ENCODE data around the gene LAPTM5. TPM values are rescaled to one million over a fixed set of nuclear protein-coding genes. Genes with fewer than 3 reads are reported as not detected.
A peak's percentile ranks its signal among the peaks of the same experiment; 100 is the strongest.

Gene LAPTM5
- total and polyA plus RNA-seq, 4 donors, result 58.7 to 653 (median 271) TPM

DNA sequence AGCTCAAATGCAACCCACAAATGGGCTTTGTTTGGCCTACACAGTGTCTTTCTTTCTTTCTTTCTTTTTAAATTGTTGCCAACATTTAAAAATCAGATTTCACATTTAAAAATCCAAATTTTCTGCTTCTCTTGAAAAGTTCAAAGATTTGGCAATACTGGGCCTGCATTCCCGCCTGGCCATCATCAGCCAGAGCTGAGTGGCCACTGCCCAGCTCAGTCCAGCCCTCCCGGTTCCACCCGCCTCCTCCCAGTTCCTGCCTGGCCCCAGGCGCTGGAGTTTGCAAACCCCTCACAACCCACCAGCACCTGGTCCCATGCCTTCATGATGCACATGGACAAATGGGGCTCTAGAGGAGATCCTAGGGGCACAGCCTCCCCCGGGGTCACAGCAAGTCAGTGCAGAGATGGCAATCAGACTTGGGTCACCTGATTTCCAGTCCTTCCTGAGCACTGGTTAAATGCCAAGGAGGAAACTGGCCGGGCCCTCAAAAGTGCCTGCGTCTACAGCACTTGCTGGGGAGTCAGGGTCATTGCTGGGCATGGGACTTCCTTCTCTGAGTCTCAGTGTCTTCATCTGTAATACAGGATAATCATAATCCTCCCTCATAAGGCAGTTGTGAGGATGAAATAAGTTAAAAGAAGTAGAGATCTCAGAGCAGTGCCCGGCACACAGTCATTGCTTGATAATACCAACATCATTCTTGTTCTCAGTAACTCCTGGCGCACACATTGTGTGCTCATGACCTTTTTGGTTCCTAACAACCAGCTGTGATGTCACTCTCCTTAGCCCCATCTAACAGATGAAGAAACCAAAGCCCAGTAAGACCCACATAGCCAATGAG, 41.0 kb upstream of the LAPTM5 start:
- WGBS, 2 donors, result 44 to 55% methylated on average over 9 of the region's 9 CpGs
- Histone ChIP-seq H3K27me3 (ENCODE audit: control insufficient read depth in 3 of 3, insufficient read depth in 3 of 3, low read length in 2 of 3) (no peaks in the 10 kb centered on the region), H3K9ac (ENCODE audit: insufficient read depth in 1 of 2, low read length in 2 of 2) (no peak overlapping the region), H3K4me1 (ENCODE audit: control insufficient read depth in 5 of 5, insufficient read depth in 5 of 5, low read length in 5 of 5) (peaks cover 0 to 14% (median 2%) of the 10 kb centered on the region in 5 donors), H3K27ac (ENCODE audit: low read depth in 1 of 2, low read length in 1 of 2) (peak overlapping the region in 1 of 2 donors; percentile 42), H3K36me3 (ENCODE audit: control insufficient read depth in 4 of 4, insufficient read depth in 4 of 4, low read length in 4 of 4) (no peaks in the 10 kb centered on the region), H3K9me3 (ENCODE audit: control insufficient read depth in 4 of 4, insufficient read depth in 3 of 4, low read length in 3 of 4) (no peaks in the 10 kb centered on the region), H3K4me3 (no peak overlapping the region)
- DNase-seq (no peak), ATAC-seq (ENCODE audit: insufficient read depth, low FRiP score) (peak; percentile 32)
- TF ChIP-seq, protein P1, sequence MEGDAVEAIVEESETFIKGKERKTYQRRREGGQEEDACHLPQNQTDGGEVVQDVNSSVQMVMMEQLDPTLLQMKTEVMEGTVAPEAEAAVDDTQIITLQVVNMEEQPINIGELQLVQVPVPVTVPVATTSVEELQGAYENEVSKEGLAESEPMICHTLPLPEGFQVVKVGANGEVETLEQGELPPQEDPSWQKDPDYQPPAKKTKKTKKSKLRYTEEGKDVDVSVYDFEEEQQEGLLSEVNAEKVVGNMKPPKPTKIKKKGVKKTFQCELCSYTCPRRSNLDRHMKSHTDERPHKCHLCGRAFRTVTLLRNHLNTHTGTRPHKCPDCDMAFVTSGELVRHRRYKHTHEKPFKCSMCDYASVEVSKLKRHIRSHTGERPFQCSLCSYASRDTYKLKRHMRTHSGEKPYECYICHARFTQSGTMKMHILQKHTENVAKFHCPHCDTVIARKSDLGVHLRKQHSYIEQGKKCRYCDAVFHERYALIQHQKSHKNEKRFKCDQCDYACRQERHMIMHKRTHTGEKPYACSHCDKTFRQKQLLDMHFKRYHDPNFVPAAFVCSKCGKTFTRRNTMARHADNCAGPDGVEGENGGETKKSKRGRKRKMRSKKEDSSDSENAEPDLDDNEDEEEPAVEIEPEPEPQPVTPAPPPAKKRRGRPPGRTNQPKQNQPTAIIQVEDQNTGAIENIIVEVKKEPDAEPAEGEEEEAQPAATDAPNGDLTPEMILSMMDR (IDR thresholded peaks at IDR 0.05; ENCODE audit: control extremely low read depth, extremely low read depth), result no peak

DNA sequence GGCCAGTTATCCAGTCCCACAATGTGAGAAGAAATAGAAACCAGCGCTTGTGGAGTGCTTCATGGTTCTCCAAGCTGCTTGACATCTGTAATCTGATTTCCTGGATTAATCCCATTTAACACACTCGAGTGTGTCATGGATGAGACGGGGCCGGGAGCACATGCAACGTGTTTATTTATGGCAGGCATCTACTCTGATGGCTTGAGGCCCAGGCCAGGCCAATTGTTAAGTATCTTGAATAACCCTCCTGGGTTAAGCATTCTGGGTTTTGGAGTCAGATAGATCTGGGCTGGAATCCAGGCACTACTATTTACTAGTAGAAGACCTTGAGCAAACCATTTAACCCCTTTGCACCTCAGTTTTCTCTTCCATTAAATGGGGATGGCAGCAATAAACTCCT, 37.5 kb upstream of the LAPTM5 start:
- Histone ChIP-seq H3K4me1 (ENCODE audit: control insufficient read depth in 5 of 5, insufficient read depth in 5 of 5, low read length in 5 of 5) (peaks cover 0 to 14% (median 0%) of the 10 kb centered on the region in 5 donors), H3K27me3 (ENCODE audit: control insufficient read depth in 3 of 3, insufficient read depth in 3 of 3, low read length in 2 of 3) (no peaks in the 10 kb centered on the region), H3K9ac (ENCODE audit: insufficient read depth in 1 of 2, low read length in 2 of 2) (no peak overlapping the region), H3K36me3 (ENCODE audit: control insufficient read depth in 4 of 4, insufficient read depth in 4 of 4, low read length in 4 of 4) (no peaks in the 10 kb centered on the region), H3K27ac (ENCODE audit: low read depth in 1 of 2, low read length in 1 of 2) (no peak overlapping the region), H3K4me3 (no peak overlapping the region), H3K9me3 (ENCODE audit: control insufficient read depth in 4 of 4, insufficient read depth in 3 of 4, low read length in 3 of 4) (no peaks in the 10 kb centered on the region)
- TF ChIP-seq, protein P1 (IDR thresholded peaks at IDR 0.05; ENCODE audit: control extremely low read depth, extremely low read depth), result no peak
- ATAC-seq (ENCODE audit: insufficient read depth, low FRiP score) (no peak), DNase-seq (no peak)
- WGBS, 2 donors, result 54 to 71% methylated on average over 5 of the region's 5 CpGs

DNA sequence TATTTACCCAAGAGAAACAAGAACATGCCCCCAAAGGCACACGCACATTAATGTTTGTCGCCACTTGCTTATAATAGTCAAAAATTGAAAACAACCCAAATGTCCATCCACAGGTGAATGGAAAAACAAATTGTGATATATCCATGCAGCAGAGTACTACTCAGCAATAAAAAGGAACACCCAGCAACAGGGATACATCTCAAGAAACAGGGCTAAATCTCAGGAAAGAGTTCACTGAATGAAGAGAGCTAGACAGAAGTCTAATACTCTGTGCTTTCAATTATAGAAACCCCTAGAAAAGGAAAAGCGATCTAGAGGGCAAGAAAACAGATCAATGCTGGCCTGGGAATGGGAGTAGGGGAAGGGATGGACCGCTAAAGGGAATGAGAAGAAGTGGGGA, 36.7 kb upstream of the LAPTM5 start:
- Histone ChIP-seq H3K27me3 (ENCODE audit: control insufficient read depth in 3 of 3, insufficient read depth in 3 of 3, low read length in 2 of 3) (no peaks in the 10 kb centered on the region), H3K9ac (ENCODE audit: insufficient read depth in 1 of 2, low read length in 2 of 2) (no peak overlapping the region), H3K4me3 (no peak overlapping the region), H3K4me1 (ENCODE audit: control insufficient read depth in 5 of 5, insufficient read depth in 5 of 5, low read length in 5 of 5) (peaks cover 0 to 12% (median 0%) of the 10 kb centered on the region in 5 donors), H3K36me3 (ENCODE audit: control insufficient read depth in 4 of 4, insufficient read depth in 4 of 4, low read length in 4 of 4) (no peaks in the 10 kb centered on the region), H3K27ac (ENCODE audit: low read depth in 1 of 2, low read length in 1 of 2) (no peak overlapping the region), H3K9me3 (ENCODE audit: control insufficient read depth in 4 of 4, insufficient read depth in 3 of 4, low read length in 3 of 4) (no peaks in the 10 kb centered on the region)
- TF ChIP-seq, protein P1 (IDR thresholded peaks at IDR 0.05; ENCODE audit: control extremely low read depth, extremely low read depth), result no peak
- ATAC-seq (ENCODE audit: insufficient read depth, low FRiP score), result no peak
- DNase-seq, result no peak
- 91 to 97% methylated on average over 4 of the region's 4 CpGs for WGBS, 2 donors

Data from lung (tissue), 12 donors.